Fibroblast of mammary gland (primary cell): Measurements from ENCODE around the gene RHCE.
"Not testable (repeated sequence)": the region's sequence is repeated elsewhere in the genome, so short reads cannot be mapped to it uniquely, and the experiment has no call there.

Experiments used
- DNase-seq: peaks from one replicate; pipeline ENCODE4 v3.0.0-alpha.2; 2010; ENCODE audit warnings: low read depth
- H3K4me3 ChIP-seq: 2 replicates; pipeline ENCODE4 v1.5.1; 2011; ENCODE audit warnings: low read depth, mild to moderate bottlenecking, low read length, moderate library complexity; ENCODE audit not compliant: control insufficient read depth
- CTCF ChIP-seq: conservative IDR thresholded peaks from 2 replicates; pipeline ENCODE4 v1.5.1; 2011; ENCODE audit warnings: low read depth, low read length, inconsistent platforms; ENCODE audit not compliant: control insufficient read depth, insufficient read depth

The RHCE gene

GRCh38 chr1:25460020-25460419, 39.4 kb upstream of the RHCE start:
- no peak for DNase-seq
- no peak for TF ChIP-seq CTCF
- no peak overlapping the region for H3K4me3 ChIP-seq

- no peak for DNase-seq
- no peak overlapping the region for H3K4me3 ChIP-seq
- TF ChIP-seq CTCF = no peak
Observed at GRCh38 chr1:25458541-25459298, 38.1 kb upstream of the RHCE start.

- no peak for DNase-seq
- TF ChIP-seq CTCF = no peak
- H3K4me3 ChIP-seq = no peak overlapping the region
Observed at GRCh38 chr1:25456502-25456901, 35.9 kb upstream of the RHCE start.

GRCh38 chr1:25451908-25452307, 31.3 kb upstream of the RHCE start:
- DNase-seq = no peak
- no peak overlapping the region for H3K4me3 ChIP-seq
- TF ChIP-seq CTCF = no peak

GRCh38 chr1:25450891-25451290, 30.3 kb upstream of the RHCE start:
- H3K4me3 ChIP-seq = no peak overlapping the region
- DNase-seq = no peak
- TF ChIP-seq CTCF = no peak

- TF ChIP-seq CTCF = no peak
- DNase-seq = no peak
- H3K4me3 ChIP-seq = no peak overlapping the region
Observed at GRCh38 chr1:25447547-25447946, 26.9 kb upstream of the RHCE start.

GRCh38 chr1:25445993-25446538, 25.4 kb upstream of the RHCE start:
- no peak overlapping the region for H3K4me3 ChIP-seq
- TF ChIP-seq CTCF = no peak
- no peak for DNase-seq

- DNase-seq, H3K4me3 ChIP-seq: not testable (repeated sequence)
Observed at GRCh38 chr1:25444604-25445003, 24.0 kb upstream of the RHCE start.
